ENCODE results near the gene SRSF5.

SRSF5 gene

DNA sequence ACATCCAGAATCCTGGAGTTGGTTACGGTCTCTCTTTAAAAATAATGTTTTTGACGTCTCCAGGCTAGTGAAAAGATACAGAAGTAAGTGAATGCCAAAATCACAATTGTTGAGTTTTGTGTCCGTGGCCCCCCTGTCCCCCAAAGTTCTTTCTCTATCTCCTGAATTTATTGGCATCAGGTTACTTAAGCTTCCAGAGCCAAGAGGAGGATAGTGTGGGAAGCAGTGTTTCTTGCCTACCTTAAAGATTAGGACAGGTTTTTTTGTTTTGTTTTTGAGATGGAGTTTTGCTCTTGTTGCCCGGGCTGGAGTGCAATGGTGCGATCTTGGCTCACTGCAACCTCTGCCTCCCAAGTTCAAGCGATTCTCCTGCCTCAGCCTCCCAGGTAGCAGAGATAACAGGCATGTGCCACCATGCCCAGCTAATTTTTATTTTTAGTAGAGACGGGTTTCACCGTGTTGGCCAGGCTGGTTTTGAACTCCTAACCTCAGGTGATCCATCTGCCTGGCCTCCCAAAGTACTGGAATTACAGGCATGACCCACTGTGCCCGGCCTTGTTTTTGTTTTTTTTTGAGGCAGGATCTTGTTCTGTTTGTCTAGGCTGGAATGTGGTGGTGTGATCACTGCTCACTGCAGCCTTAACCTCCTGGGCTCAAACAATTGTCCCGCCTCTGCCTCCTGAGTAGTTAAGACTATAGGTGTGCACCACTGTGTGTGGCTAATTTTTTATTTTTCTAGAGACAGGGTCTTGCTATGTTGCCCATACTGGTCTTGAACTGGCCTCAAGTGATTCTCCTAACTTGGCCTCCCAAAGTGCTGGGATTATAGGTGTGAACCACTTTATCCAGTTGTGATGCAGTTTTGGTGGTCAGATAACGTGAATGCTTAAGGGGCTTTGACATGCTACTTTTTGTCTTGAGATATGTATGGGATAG, 5.4 kb downstream of the SRSF5 start:
- no peak for DNase-seq

DNA sequence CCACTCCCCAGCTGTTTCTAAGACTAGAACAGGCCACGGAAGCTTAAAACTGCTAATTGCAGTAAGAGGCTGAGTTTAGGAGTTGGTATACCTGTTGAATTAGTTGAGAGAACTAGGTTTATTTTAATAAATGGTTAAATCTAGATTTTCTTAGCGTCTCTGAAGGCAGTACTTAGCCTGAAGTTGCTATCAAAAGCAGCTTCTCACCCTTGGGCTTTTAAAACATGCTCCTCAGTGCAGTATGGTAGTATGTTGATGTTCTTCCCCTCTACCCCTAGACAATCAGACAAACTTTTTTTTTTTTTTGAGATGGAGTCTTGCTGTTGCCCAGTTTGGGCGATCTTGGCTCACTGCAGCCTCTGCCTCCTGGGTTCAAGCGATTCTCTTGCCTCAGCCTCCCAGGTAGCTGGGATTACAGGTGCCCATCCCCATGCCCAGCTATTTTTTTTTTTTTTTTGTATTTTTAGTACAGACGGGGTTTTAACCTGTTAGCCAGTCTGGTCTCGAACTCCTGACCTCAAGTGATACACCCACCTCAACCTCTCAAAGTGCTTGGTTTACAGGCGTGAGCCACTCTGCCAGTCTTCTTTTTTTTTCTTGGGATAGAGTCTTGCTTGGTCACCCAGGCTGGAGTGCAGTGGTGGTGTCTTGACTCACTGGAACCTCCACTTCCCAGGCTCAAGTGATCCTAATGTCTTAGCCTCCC, 6.8 kb downstream of the SRSF5 start:
- DNase-seq = no peak

DNA sequence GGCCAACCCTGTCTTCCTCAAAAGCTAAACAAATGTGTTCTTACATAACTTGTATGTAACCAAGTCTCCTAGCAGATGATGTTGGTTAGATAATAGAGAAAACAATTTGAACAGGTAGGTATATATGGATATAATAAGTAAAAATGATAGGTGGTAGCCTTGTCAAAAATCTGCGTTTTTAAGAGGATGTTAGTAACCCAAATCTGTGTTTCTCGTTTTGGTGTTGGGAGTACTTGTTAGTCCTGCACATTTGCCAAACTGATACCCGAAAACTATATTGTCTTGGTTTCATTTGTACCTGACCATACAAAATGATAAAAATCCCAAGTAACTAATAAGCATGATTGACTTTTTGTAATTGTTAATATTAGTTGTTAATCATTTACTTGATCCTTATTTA, 8.1 kb downstream of the SRSF5 start:
- DNase-seq = no peak

DNA sequence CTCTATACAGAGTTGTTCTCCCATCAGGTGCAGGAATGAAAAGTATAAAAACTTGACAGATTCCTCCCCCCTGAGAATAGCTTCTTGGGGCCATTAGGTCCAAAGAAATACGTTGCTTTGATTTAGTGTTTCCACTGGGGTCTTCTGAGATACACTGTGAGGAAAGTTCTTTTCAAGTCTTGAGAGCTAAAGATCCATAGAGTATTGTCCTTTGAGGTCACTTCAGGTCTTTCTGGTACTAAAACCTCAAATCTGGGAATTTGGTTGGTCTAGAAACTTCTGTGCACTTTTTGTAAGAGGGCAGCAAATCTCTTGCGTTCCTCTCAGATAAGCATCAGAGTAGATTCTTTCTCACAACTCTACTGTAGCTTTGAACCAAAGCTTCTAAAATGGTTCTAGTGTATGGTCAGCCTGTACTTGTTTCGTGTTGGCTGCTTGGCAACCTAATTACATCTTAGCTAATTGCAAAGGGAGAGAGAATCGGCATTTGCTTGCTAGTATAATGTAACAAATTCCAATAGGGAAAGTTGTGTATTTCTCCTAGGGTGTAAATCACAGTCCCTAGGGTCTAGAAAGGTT, 10.0 kb downstream of the SRSF5 start:
- DNase-seq = no peak

DNA sequence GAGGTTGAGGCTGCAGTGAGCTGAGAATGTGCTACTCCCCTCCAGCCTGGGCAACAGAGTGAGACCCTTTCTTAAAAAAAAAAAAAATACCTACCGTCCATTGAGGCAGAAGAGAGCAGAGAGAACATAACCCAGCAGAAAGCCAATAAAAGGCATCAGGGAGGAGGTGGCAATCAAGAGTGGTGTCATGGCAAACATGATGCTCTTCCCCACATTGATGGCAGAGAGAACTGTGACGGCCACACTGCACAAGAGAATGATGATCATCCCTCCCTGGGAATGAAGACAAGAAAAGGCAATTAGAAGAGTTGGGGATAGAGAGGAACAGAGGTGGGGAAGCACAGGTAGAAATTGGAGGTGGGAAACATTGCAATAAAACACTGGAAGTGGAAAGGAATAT, 12.1 kb downstream of the SRSF5 start:
- DNase-seq = no peak

DNA sequence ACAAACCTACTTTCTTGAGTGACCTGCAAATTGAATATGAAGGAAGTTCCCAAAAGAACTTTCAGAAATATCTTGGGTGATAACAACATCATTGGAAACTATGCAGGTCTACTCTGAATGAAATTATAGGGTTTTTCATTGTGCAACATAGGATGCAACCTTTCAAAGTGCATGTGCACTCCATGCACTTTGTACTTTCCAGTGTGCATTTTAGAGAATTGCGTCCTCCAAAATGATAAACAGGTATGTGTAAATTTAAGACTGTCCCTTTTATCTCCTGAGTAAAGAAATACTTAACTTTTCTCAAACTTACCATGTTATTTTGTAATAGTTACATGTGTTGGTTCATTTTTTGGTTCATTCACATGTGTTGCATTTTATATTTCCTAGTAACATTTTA, 13.2 kb downstream of the SRSF5 start:
- DNase-seq = no peak

DNA sequence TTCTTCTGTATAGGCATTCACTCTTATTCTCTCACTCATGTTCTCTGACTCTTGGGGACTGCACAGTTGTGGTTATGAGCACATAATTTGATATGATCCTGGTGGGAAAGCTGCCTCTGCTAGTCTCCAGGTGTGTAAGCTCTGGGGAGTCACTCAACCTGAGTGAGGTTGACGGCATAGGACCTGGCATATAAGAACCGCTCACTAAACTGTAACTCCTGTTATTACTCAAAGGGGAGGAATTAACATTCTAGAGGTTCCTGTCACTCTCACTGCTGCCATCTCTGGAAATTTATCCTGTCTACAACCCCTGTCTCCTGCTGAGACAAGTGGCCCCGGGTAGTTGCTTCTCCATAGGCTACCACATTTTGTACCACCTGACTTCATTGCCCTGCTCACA, 14.0 kb downstream of the SRSF5 start:
- no peak for DNase-seq

DNA sequence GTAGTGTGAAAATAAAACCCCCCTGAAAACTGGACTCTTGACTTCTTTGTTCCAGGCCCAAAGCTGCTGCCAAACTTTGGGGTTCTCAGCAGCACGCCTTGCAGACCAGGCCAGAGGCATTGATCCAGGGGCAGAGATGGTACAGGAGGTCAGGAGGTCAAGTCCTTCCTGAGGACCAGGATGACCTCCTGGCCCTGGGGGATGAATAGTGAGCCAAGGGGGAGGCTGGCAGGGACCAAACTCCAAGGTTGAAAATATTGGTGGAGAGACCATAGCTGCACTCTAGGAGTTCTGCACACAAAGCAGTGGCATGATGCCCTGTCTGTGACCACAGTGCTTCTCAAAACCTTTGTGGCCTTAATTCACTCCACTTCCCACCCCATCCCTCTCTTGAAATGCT, 18.0 kb downstream of the SRSF5 start:
- no peak for DNase-seq

DNA sequence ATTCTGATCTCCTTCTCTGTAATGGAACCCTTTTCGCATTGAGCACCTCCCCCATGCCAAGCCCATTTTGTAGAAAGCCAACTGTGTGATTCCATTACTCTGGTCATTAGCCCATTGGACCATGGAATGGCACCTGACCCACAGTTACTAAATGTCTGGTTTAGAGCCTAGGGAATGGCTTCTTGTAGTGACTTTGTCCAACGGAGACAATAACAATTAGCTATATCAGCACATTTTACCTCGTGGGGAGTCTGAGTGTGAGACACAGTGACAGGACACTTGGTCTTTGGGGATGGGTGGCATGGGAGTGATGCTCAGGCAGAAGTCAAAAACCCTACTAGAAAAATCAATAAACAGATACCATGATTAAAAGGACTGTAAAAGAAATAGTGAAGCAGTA, 19.7 kb downstream of the SRSF5 start:
- DNase-seq = no peak

DNA sequence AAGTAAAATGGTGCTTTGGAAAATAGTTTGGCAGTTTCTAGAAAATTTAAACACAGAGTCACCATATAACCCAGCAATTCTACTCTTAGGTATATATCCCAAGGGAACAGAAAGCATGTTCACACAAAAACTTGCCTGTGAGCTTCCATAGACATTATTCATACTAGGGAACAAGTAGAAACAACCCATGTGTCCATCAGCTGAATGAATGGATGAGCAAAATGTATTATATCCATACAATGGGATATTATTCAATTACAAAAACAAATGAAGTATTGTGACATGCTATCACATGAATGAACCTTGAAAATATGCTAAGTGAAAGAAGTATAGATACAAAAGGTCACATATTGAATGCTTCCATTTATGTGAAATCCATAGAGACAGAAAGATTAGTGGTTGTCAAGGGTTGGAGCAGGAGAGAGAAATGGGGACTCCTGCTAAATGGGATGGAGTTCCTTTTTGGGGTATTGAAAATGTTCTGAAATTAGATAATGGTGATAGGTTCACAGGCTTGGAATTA, 22.2 kb downstream of the SRSF5 start:
- DNase-seq = no peak

DNA sequence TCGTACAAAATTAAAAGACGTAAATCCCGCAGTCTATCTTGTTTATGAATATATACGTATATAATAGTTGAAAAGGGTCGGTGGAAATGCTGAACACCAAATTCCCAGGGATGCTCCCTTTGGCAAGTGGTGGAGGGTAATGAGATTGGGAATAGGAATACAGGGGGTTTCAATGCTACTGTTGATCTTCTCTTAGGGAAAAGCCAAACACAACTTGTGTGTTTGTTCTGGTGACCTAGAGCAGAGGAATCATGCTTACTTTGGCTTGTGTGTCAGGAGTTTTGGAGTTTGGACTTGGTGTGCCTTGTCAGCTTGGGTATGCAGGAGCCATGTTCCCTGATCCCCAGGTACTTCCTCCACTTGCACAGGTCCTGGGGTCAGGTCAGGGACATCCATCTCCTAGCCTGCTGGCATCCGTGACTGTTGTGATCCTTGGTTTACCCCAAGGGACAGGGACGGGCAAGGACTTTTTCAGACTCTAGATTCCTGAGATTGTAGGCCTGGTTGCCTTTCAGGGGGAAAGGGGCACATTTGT, 26.0 kb downstream of the SRSF5 start:
- no peak for DNase-seq

DNA sequence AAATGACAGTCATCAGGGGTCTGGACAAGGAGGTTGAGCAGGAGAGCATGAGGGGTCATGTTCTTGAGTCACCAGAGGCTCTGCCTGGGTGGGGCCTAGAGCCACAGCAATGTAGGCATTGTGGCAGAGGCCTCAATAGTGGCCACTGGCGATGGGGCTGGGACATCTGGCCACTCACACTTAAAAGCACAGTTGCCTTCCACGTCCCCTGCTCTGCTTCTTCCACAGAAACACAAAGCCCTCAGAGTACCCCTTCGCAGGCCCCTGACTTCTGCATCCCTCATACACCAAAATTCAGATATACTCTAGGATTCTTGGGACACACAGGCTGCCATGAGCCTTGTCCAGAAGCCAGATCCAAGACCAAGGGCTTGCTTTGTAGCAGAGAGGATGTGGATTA, 27.8 kb downstream of the SRSF5 start:
- no peak for DNase-seq

DNA sequence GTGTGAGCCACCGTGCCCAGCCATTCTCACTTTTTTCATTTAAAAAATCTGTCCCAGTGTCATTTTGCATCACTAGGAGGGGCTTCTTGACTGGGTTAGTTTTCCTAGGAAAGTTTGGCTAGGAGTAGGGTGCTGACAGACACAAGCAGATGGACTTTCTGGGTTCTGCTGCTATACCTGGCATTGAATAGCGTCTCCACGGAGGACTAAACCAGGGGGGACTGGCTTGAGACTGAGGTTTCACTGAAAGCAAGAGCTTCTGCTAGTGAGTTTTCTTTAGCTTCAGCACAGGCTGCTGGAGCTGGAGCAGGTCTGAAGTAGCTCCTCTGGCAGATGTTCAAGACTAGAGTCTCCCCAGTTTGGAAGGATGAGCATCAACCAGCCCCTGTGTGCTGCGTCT, 28.7 kb downstream of the SRSF5 start:
- no peak for DNase-seq

DNA sequence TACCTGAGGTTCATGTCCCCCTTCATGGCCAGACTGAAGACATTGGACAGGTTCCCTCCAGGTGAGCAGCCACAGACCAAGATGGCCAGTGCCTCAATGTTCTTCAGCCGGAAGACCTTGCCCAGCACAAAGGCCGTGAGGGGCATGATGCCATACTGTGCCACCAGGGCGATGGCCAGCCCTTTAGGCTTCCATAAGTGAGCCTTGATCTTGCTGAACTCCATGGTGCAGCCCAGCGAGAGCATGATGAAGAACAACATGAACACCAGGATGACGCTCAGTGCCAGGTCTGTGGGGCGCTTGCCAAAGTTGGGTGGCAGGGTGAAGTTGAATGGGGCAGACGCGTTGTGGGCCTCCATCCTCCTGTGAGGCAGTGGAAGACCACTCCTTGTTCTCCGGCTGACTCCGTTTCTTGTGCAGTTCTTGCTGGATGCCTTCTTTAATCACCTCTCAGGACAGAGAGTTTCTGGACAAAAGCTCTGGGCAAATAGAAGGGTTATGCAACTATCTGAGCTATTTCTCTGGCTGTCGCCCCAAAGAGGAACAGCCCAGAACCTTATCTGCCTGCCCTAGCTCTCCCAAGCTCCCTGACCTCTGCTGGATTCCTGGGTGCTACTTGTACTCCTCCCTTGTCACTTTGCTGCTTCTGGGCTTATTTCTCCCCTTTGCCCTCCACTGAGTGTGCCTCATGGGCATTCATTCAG, 30.0 kb downstream of the SRSF5 start, which contains the start of gene SLC10A1:
Gene SLC10A1 (minus strand): TSS at position 445 of the 704 bp plus-strand sequence. CDS start 86 bp downstream, at position 359.
- DNase-seq = no peak

DNA sequence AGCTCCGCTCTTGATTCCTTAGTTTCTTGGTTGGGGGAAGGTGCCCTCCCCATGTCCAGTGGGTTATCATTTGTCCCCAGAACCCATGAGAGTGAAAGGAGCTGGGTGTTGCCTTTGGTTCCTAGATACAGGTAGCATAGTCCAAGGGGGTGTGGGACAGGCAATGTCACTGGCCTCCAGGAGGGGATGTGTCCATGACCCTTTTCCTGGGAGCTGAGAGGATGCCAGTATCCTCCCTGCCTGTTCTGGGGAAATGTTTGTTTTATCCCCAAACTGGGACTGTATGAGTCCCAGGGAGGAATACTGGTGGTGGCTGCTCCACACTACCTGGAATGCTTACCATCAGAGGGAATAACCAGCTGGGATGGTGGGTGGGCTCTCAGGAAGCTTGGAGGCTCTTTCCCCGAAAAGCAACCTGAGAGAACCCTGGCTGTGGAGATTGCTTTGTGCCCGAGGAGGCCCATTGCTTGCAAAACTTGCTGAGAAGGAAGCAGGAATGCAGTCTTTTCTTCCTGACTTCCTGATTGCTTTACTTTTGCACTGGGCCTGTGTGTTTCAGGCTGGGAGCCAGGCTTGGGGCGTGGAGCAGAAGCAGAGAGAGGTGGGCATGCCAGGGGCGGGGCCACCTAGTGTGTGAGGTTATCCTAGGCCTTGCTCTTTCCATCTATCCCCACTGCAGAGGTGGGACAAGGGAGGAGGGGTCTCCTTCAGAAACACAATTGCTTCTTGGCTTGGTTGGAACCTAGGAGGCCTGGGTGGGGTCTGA, 30.8 kb downstream of the SRSF5 start:
- DNase-seq = no peak

DNA sequence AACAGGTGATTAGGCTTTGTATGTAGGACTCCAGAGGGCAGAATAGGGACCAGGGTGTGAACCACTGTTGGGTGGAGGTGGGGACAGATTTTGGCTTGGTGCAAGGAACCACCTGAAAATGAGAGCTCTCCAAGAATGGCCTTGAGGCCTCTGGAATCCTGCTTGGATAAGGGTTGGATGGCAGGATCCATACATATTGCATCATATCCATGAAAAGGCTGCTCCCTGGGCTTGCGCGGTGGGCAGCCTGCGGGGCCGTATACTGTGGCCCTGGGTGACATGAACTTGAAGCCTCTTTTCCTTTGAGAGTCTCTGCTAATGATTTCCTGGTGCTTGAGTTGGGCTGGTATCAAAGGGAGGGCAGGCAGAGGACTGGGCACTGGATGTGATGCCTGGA, 31.4 kb downstream of the SRSF5 start:
- no peak for DNase-seq

DNA sequence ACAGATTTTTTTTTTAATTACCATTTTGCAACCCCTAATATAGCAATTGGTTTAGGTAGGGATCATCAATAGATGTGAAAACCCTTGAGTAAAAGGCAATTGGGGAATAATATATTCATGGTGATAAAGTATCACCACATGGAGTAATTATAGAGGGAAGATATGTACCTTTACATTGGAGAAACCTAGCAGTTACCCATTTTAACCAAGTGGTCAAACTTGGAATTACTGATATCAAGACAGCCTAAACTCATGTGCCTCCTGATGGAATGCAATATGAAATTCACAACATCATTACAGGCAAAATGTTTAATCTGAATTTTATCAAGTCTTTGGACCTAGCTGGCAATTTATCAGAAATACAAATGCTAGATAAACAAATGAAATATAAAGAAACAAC, 36.8 kb downstream of the SRSF5 start:
- DNase-seq = no peak

DNA sequence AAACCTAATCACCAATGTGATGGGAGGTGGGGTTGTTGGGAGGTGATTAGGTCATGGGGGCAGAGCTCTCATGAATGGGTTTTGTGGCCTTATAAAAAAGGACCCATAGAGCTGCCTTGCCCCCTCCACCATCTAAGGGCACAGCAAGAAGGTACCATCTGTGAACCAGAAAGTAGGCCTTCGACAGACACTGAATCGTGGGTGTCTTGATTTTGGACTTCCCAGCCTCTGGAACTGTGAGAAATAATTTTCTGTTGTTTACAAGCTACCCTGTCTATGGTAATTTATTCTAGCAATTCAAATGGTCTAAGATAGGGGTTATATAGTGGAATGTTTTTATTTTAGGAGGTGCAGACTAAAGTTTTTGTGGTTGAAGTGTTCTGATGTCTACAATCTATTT, 38.0 kb downstream of the SRSF5 start:
- no peak for DNase-seq

DNA sequence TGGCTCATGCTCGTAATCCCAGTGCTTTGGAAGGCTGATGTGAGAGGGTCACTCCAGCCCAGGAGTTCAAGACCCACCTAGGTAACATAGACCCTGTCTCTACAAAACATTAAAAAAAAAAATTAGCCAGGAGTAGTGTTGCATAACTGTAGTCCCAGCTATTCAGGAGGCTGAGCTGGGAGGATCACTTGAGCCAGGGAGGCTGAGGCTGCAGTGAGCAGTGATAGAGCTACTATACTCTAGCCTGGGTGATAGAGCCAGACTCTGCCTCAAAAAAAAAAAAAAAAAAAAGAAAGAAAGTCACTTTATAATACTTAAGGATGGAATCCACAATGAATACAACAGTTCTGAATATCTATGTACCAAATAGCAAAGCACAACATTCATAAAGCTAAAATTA, 40.2 kb downstream of the SRSF5 start:
- no peak for DNase-seq

DNA sequence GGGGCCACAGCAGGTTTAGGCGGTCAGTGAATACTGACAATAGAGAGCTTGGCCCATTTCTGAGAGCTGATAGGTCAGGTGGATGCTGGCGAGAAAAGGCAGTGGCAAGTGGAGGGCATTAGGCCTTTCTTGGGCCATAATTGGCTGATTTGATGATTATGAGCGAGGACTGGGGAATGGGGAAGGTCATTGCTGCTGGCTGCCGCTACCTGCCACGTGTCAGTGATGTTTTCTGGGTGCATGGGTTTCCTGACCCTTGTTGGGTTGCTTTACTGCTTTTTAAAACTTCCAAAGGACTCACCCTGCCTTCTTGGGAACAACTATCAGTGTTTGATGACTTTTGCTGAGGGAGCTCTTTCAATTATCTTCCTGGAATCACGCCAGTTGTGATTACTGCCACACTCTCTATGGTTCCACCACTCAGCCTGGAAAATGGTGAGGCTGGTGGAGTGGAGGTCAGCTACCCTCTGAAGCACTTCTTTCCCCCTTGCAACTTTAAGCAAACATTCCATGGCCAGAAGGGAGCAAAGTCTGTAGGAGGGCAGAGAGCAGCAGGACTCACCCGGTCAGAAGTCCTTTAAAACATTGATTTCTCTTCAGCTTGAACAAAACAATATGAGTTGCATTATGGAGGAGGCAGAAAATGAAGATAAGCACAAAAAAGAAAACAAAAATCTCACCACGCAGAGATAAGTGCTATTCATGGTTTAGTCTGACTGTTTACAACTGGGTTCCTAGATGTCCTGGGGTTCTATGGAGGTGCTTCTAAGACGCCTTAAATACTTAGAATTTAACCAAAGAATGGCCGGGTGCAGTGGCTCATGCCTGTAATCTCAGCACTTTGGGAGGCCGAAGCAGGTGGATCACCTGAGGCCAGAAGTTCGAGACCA, 42.2 kb downstream of the SRSF5 start:
- no peak for DNase-seq
